SKM-1 treated with dmso at 0.1 percent for 144 hours (cell line): ENCODE data around the gene ZFTA.
A peak's percentile ranks its signal among the peaks of the same experiment; 100 is the strongest.
"Not testable (repeated sequence)": the region's sequence is repeated elsewhere in the genome, so short reads cannot be mapped to it uniquely, and the experiment has no call there.

ENCODE experiments used
- DNase-seq: peaks from one replicate; lab custom pipeline; 2025; ENCODE audit not compliant: unreplicated experiment; lab: John Stamatoyannopoulos, UW

ZFTA gene

DNA sequence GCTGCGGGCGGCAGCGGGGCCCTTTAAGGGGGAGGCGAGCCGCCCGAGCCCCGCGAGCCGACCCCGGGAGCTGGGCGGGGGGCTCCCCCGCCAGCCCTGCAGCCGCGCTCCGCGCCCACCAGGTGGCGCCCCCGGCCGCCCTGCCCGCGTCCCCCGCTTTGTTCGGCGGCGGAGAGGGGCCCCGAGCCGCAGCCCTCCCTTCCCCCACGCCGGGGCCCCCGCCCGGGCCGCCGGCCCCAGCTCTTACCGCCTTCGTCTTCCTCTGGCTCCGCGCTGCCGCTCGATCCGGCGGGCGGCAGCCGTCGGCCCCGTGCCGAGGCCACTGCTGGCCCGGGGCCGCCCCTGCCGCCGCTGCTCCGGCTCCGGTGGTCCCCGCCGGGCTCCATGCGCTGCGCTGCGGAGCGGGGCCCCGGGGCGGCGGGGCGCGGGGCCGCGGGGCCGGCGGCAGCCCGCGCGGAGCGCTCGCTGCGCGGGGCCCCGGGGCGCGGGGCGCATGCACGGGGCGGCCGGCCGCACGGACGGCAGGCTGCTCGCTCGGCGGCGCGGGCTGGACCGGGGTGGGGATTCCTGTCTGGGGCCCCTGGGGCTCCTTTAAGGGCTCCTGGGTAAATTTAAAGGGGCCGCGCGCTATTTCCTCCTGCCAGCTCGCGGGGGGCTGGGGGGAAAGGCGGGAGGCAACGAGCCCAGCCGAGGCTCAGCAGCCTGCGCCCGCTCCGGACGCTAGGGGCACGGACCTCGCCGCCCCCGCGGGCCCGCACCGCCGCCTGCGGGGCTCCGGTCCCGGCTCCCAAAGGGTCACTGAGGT, at the start of gene ZFTA:
Gene ZFTA, minus strand, starts transcription at position 539 of the 805 bp plus-strand sequence. Its CDS starts 153 bp downstream, at position 386.
- DNase-seq: peak; percentile 47

DNA sequence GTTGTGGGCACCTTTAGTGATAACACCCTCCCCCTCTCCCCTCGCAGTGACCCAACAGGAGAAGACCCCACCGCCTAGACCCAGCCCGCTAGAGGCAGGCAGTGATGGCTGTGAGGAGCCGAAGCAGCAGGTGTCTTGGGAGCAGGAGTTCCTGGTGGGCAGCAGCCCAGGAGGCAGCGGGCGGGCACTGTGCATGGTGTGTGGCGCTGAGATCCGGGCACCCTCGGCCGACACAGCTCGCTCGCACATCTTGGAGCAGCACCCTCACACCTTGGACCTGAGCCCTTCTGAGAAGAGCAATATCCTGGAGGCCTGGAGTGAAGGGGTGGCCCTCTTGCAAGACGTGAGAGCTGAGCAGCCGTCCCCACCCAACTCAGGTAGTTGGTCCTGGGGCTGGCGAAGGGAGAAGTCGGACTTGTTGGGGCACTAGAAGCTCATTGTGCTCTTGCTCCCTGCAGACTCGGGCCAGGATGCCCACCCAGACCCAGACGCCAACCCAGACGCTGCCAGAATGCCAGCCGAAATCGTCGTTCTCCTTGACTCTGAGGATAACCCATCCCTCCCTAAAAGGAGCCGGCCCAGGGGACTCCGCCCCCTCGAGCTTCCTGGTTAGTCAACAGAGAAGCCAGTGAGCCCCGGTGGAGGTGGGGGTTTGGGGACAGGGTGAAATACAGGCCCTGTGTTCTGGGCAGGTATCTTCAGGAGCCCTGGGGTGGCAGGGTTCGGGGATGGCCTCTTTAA, 49.4 kb upstream of the ZFTA start:
- DNase-seq: no peak

DNA sequence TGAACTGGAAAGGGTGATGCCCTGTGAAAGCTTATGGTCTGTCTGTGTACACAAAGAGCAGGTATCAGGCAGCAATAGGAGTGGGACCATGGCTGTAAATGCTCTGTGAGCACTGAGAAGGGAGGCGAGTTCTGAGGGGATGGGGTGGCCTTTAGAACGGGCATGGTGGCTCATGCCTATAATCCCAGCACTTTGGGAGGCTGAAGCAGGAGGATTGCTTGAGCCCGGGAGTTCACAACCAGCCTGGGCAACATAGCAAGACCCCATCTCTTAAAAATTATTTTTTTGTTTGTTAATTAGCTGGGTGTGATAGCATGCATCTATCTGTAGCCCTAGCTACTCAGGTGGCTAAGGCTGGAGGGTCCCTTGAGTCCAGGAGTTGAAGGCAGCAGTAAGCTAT, 48.2 kb upstream of the ZFTA start:
- DNase-seq: no peak

DNA sequence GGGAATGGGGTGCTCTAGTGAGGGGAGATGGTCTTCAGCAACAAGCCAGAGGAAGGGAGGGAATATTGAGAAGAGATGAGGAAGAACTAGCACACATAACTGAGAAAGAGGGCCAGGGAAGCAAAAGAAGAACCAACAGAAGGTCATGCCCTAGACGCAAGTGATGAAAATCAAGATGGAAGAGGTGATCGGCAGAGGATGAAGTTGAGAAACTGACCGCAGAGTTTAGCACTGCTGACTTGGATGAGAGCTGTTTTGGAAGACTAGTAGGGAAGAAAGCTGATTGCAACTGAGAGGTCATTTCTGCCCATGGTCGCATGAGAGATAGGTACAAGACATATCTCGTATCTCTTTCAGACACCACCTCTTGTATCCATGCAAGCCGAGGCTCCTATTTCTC, 47.6 kb upstream of the ZFTA start:
- peak; percentile 58 for DNase-seq

GRCh38 chr11:63814383-63814736, 45.8 kb upstream of the ZFTA start:
- DNase-seq: no peak

DNA sequence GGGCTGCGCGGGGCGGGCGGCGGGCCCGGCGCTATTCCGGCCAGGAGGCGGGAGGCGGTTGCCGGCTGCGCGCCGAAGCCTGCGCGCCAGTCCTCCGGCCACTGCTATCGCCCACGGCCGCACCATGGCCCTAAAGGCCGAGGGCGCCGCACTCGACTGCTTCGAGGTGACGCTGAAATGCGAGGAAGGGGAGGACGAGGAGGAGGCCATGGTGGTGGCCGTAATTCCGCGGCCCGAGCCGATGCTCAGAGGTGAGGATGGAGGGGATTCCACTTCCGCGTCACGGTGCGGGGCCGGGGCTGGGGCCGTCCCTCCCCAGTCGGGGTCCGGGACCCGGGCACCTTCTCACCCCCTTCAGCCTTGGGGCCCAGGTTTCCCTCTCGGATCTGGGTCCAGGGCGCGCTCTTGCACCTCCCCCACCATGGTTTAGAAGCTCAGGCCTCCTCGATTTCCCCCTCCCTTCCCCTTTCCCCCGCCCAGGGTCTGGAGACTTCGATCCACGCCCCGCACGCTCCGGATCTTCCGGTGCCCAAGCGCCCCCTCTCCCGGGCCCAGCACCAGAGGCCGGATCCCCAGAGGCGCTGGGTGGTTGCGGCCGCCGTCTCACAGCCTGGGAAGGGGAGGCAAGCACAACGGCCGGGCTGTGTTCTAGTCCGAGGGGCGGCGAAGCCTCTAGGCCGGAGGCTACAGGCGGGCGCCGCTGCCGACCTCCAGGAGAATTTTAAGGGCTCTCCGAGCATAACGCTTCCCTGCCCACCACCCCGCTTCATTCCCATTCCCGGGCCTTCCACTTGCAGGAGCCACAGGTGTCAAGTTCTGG, 45.2 kb upstream of the ZFTA start:
- DNase-seq: no peak

DNA sequence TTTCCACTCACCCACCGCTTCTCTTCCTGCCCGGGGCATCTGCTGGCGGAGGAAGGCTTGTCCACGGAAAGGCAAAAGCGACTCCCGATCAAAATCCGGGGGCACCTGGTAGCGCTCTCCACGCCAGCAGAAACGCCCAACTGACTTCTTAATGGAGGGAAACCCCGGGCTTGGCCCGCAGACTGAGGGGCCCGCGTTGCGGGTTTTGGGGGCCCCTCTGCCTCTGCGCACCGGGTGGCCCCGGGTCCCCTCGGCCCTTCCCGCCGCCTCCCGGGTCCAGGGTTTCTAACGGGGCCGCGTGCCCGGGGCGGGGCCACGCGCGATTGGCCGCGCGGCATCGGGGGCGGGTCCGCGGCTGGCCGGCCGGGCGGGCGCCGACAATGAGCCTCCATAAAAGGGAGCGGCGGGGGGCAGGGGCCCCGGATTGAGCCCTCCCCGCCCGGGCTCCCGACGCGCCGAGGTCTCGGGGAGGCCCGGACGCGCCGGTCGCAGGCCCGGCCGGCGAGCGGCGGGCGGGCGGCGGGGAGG, 44.5 kb upstream of the ZFTA start, which contains the start of gene SPINDOC:
Gene SPINDOC, plus strand, starts transcription at position 422 of the 528 bp plus-strand sequence. CDS start 231 bp downstream, outside the sequence.
- peak; percentile 67 for DNase-seq

DNA sequence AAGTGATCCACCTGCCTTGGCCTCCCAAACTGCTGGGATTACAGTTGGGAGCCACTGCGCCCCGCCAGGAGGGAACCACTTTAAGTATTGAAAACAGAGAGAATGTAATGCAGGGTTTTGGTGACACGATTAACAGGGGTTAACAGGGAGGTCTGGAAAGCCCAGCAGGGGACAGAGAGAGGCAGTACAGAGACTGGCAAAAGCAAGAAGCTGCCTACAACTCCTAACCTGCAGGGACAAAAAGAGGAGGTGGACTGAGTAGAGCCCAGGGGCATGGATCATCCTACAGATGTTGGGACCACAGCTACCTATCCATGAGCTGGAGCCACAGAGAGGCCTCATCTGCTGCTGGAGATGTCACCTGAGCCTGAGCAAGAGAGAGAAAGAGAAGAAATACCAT, 42.9 kb upstream of the ZFTA start:
- no peak for DNase-seq

GRCh38 chr11:63810383-63810782, 41.8 kb upstream of the ZFTA start:
- not testable (repeated sequence) for DNase-seq

DNA sequence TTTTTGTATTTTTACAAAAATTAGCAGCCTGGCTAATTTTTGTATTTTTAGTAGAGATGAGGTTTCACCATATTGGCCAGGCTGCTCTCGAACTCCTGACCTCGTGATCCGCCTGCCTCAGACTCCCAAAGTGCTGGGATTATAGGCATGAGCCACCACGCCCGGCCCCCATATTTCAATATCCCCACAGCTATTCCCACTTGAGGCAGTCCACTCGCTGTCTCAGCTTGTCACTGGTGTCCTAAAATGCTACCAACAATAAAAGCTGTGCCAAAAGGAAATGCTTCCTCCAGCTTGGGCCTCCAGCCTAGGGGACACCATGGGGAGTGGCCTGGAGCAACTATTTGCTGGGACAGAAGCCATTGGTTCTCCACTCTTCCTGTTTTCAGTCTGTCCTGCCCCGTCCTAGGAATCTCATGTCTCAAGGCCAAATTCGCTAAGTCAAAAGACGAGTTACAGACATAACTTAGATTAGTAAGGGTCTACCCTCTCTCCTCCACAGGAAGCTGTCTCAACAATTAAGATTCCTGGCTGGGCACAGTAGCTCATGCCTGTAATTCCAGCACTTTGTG, 37.4 kb upstream of the ZFTA start:
- no peak for DNase-seq

GRCh38 chr11:63804259-63804658, 35.7 kb upstream of the ZFTA start:
- no peak for DNase-seq

GRCh38 chr11:63802637-63803414, 34.3 kb upstream of the ZFTA start:
- DNase-seq: no peak

DNA sequence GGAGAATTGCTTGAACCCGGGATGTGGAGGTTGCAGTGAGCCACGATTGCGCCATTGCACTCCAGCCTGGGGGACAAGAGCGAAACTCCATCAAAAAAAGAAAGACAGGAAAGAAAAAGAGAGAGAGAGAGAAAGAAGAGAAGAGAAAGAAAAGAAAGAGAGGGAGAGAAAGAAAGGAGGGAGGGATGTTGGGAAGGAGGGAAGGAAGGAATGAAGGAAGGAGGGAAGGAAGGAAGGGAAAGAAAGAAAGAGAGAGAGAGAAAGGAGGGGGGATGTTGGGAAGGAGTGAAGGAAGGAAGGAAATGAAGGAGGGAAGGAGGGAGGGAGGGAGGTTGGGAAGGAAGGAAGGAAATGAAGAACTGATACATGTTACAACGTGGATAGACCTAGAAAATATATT, 32.3 kb upstream of the ZFTA start:
- no peak for DNase-seq

- no peak for DNase-seq
These were observed 26.5 kb upstream of the ZFTA start for GRCh38 chr11:63795066-63795465.

- DNase-seq: peak; percentile 25
These were observed 24.6 kb upstream of the ZFTA start for GRCh38 chr11:63793161-63793560.

- no peak for DNase-seq
These were observed 23.1 kb upstream of the ZFTA start for GRCh38 chr11:63791495-63792167.

DNA sequence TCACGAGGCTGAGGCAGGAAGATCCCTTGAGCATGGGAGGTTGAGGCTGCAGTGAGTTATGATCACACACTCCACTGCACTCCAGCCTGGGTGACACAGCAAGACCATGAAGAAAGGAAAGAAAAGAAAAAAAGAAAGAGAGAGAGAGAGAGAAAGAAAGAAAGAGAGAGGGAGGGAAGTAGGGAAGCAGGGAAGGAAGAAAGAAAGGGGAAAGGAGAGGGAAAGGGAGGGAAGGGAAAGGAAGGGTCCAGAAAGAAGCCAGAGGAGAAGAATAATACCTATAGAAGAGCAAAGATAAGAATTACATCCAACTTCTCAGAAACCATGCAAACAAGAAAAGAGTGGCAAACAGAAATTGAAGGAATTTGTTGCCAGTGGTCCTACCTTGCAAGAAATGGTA, 17.2 kb upstream of the ZFTA start:
- no peak for DNase-seq

- DNase-seq: no peak
These were observed 15.5 kb upstream of the ZFTA start for GRCh38 chr11:63783925-63784592.

- DNase-seq: no peak
These were observed 14.2 kb upstream of the ZFTA start for GRCh38 chr11:63782749-63783148.
